Measurements from ENCODE around the gene NUDT2.
A peak's percentile ranks its signal among the peaks of the same experiment; 100 is the strongest.
"Not testable (repeated sequence)": the region's sequence is repeated elsewhere in the genome, so short reads cannot be mapped to it uniquely, and the experiment has no call there.

The NUDT2 gene
- total RNA-seq = 5.3 to 11.2 reads per million in 2 donors

GRCh38 chr9:34328987-34329832, at the start of gene NUDT2, which contains the start of gene KIF24:
Gene NUDT2 (plus strand): TSS chr9:34329569. CDS start chr9:34339040, 9,471 bp downstream.
Gene KIF24 (minus strand): TSS chr9:34329268. CDS start chr9:34311346, 17,922 bp downstream.
- peak; percentile 88 to 100 (median 94) for DNase-seq

- no peak for DNase-seq
Measured at GRCh38 chr9:34282096-34282495, 47.3 kb upstream of the NUDT2 start.

- DNase-seq = no peak
Measured at GRCh38 chr9:34289159-34289558, 40.2 kb upstream of the NUDT2 start.

- DNase-seq = no peak
Measured at GRCh38 chr9:34291023-34291422, 38.3 kb upstream of the NUDT2 start.

- no peak for DNase-seq
Measured at GRCh38 chr9:34291423-34291822, 37.9 kb upstream of the NUDT2 start.

GRCh38 chr9:34292552-34292951, 36.8 kb upstream of the NUDT2 start:
- DNase-seq = no peak

GRCh38 chr9:34301064-34301463, 28.3 kb upstream of the NUDT2 start:
- DNase-seq = not testable (repeated sequence)

GRCh38 chr9:34308316-34308715, 21.1 kb upstream of the NUDT2 start:
- not testable (repeated sequence) for DNase-seq

GRCh38 chr9:34310215-34310614, 19.2 kb upstream of the NUDT2 start:
- DNase-seq = no peak

- DNase-seq = no peak
Measured at GRCh38 chr9:34311499-34312185, 17.7 kb upstream of the NUDT2 start.

- no peak for DNase-seq
Measured at GRCh38 chr9:34317436-34317835, 11.9 kb upstream of the NUDT2 start.

GRCh38 chr9:34318163-34318790, 11.1 kb upstream of the NUDT2 start:
- no peak for DNase-seq

- DNase-seq = no peak
Measured at GRCh38 chr9:34321451-34321850, 7.9 kb upstream of the NUDT2 start.

- no peak for DNase-seq
Measured at GRCh38 chr9:34322899-34323591, 6.3 kb upstream of the NUDT2 start.

GRCh38 chr9:34326690-34327089, 2.7 kb upstream of the NUDT2 start:
- no peak for DNase-seq

GRCh38 chr9:34328500-34328986, 826 bp upstream of the NUDT2 start:
- no peak for DNase-seq

GRCh38 chr9:34331196-34331595, 1.8 kb downstream of the NUDT2 start:
- no peak for DNase-seq

- peak in 1 of 5 experiments; percentile 42 for DNase-seq
Measured at GRCh38 chr9:34332076-34332964, 3.0 kb downstream of the NUDT2 start.

- DNase-seq = no peak
Measured at GRCh38 chr9:34333836-34334235, 4.5 kb downstream of the NUDT2 start.

- DNase-seq = no peak
Measured at GRCh38 chr9:34334337-34334824, 5.0 kb downstream of the NUDT2 start.

GRCh38 chr9:34334916-34335315, 5.5 kb downstream of the NUDT2 start:
- no peak for DNase-seq

Data from T-helper 2 cell (primary cell).